Upper lobe of left lung (tissue), 6 donors: ENCODE results near the gene STX4. TPM values are rescaled to one million over a fixed set of nuclear protein-coding genes. Genes with fewer than 3 reads are reported as not detected.

ENCODE experiments used
- ATAC-seq, 2 donors: fragments of 200-7000 bp; cut with Tn5 transposase; one replicate each; pipeline ENCODE4 v1.9.1; 2022; ENCODE audit warnings: mild to moderate bottlenecking in 2 of 2, moderate library complexity in 2 of 2; ENCODE audit not compliant: low FRiP score in 2 of 2
- DNase-seq, 2 donors: peaks; one replicate each; pipeline ENCODE4 v3.0.0-alpha.2; 2019 to 2020
- H3K27ac ChIP-seq, 4 donors: fragments of 200-600 bp; sonication (generic); one replicate each; pipeline ENCODE4 v1.5.1; 2016 to 2019
- H3K27me3 ChIP-seq, 4 donors: fragments of 200-600 bp; sonication (generic); one replicate each; pipeline ENCODE4 v1.5.1; 2017 to 2019
- H3K36me3 ChIP-seq, 4 donors: fragments of 200-600 bp; sonication (generic); one replicate each; pipeline ENCODE4 v1.5.1; 2016 to 2019
- H3K4me1 ChIP-seq, 4 donors: fragments of 200-600 bp; sonication (generic); one replicate each; pipeline ENCODE4 v1.5.1; 2018 to 2019
- H3K4me3 ChIP-seq, 4 donors: fragments of 200-600 bp; sonication (generic); one replicate each; pipeline ENCODE4 v1.5.1; 2017 to 2019; ENCODE audit warnings: mild to moderate bottlenecking in 2 of 4, moderate library complexity in 1 of 4
- H3K9me3 ChIP-seq, 4 donors: fragments of 200-600 bp; sonication (generic); one replicate each; pipeline ENCODE4 v1.5.1; 2018 to 2019
- EP300 ChIP-seq, 4 donors: sonication (generic); formaldehyde crosslinking; IDR thresholded peaks; one replicate each; pipeline ENCODE4 v1.5.1; 2017; ENCODE audit warnings: antibody characterized with exemption in 4 of 4, control low read depth in 2 of 4
- POLR2A ChIP-seq, 4 donors: fragments of 450-650 bp; IDR thresholded peaks; one replicate each; pipeline ENCODE4 v1.5.1; 2016 to 2017; ENCODE audit warnings: antibody characterized with exemption in 4 of 4, mild to moderate bottlenecking in 2 of 4
- POLR2AphosphoS5 ChIP-seq, 2 donors: sonication (generic); formaldehyde crosslinking; IDR thresholded peaks; one replicate each; pipeline ENCODE4 v1.5.1; 2017; ENCODE audit warnings: antibody characterized with exemption in 2 of 2
- WGBS, 2 donors: methylation state at CpG; one replicate each; pipeline ENCODE4 v1.1.5; 2017 to 2018; 5-methylcytosine and 5-hydroxymethylcytosine counted together
- total RNA-seq, 6 donors: library from RNA; depleted of rRNA in 4 of 6; stranded (reverse); fragments of >200 nt in 4 of 6; gene quantifications; one replicate each; pipeline versions ENCODE4 v1.1.0 to v1.2.1, GENCODE V29; 2016 to 2021
- TF ChIP-seq, protein P1 (sequence below), 6 experiments: fragments of 450-650 bp in 4 of 6; fragments of 200-600 bp in 2 of 6; sonication (generic) in 2 of 6; IDR thresholded peaks; one replicate each; pipeline ENCODE4 v1.5.1; 2016 to 2019; ENCODE audit warnings: antibody characterized with exemption in 6 of 6
- donor health status: DM: no; HTN: no; CAD: no; lungs with moderate emphysema.
- donor health status: DM: no; HTN: yes; CAD: no; lungs with severe emphysema.

Gene STX4, protein sequence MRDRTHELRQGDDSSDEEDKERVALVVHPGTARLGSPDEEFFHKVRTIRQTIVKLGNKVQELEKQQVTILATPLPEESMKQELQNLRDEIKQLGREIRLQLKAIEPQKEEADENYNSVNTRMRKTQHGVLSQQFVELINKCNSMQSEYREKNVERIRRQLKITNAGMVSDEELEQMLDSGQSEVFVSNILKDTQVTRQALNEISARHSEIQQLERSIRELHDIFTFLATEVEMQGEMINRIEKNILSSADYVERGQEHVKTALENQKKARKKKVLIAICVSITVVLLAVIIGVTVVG
- 100 to 1,000 TPM in 3 of 6 donors, 10 to 100 TPM in 3; 44.8 to 168 (median 96.3) TPM for total RNA-seq

DNA sequence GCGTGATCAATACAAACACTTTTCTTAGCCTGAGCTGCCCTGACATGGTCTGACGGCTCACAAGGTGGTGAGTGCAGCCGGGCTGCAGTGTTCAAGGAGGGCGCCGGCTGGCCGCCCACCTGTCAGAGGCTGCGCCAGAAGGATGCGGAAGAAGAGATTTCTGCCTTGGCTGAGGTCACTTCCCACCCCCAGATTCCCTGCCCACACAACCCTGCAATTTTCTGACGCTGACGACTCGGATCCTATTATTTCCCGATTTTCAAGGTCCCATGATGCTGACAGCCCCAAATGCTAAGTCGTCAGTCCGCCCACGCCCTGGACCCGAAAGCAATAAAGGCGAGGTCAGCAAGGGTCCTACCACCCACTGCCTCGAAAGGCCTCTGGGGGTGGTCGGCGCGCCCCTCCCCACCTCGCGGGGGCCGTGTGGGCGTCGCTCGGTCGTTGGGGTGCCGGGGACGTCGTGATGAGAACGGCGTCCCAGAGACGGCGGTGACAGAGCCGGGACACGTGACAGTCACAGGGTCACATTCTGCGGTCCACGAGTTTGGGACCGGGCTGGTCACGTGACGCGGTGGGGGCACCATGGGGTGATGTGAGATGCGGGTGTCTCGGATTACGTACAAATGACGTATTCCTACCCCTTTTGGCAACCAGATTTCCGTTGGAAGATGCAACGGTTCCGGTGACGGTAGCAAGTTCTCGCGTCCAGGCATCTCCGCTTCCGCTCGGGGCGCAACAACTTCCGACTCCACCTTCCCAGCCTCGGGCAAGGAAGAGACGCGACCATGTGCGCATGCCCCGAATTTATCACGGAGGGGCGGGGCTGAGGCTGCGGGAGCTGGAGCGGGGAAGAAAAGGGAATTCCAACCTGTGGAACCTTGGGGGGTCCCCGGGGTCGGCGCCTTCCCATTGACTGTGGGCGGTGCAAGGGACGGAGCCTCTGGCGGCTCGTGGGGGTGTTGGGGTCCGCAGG is at the start of gene STX4:
Gene STX4, plus strand, starts transcription at position 823 of the 973 bp plus-strand sequence. CDS start 248 bp downstream, outside the sequence.
- 2 to 11% methylated on average over 7 to 42 of the region's 75 CpGs for WGBS, 2 donors
- H3K4me1 ChIP-seq, result peaks cover 9 to 33% (median 21%) of the 10 kb centered on the region in 4 donors
- peaks cover 0 to 35% (median 12%) of the 10 kb centered on the region in 4 donors for H3K36me3 ChIP-seq
- H3K27me3 ChIP-seq, result no peaks in the 10 kb centered on the region
- DNase-seq, result peak; percentile 95 to 99
- peak within 1 kb of the TSS; percentile 64 to 99 (median 93) for H3K4me3 ChIP-seq
- H3K9me3 ChIP-seq, result no peaks in the 10 kb centered on the region
- TF ChIP-seq POLR2AphosphoS5 (IDR thresholded peaks at IDR 0.05) (peak; percentile 87 to 96), EP300 (IDR thresholded peaks at IDR 0.05) (peak in 1 of 4 donors; percentile 90), POLR2A (IDR thresholded peaks at IDR 0.05) (peak in 2 of 4 donors; percentile 44 to 77)
- TF ChIP-seq, protein P1, sequence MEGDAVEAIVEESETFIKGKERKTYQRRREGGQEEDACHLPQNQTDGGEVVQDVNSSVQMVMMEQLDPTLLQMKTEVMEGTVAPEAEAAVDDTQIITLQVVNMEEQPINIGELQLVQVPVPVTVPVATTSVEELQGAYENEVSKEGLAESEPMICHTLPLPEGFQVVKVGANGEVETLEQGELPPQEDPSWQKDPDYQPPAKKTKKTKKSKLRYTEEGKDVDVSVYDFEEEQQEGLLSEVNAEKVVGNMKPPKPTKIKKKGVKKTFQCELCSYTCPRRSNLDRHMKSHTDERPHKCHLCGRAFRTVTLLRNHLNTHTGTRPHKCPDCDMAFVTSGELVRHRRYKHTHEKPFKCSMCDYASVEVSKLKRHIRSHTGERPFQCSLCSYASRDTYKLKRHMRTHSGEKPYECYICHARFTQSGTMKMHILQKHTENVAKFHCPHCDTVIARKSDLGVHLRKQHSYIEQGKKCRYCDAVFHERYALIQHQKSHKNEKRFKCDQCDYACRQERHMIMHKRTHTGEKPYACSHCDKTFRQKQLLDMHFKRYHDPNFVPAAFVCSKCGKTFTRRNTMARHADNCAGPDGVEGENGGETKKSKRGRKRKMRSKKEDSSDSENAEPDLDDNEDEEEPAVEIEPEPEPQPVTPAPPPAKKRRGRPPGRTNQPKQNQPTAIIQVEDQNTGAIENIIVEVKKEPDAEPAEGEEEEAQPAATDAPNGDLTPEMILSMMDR (IDR thresholded peaks at IDR 0.05), result peak in 4 of 6 experiments; percentile 13 to 36 (median 24)
- peak within 1 kb of the TSS; percentile 93 to 99 (median 96) for H3K27ac ChIP-seq
- ATAC-seq, result peak; percentile 95 to 97

DNA sequence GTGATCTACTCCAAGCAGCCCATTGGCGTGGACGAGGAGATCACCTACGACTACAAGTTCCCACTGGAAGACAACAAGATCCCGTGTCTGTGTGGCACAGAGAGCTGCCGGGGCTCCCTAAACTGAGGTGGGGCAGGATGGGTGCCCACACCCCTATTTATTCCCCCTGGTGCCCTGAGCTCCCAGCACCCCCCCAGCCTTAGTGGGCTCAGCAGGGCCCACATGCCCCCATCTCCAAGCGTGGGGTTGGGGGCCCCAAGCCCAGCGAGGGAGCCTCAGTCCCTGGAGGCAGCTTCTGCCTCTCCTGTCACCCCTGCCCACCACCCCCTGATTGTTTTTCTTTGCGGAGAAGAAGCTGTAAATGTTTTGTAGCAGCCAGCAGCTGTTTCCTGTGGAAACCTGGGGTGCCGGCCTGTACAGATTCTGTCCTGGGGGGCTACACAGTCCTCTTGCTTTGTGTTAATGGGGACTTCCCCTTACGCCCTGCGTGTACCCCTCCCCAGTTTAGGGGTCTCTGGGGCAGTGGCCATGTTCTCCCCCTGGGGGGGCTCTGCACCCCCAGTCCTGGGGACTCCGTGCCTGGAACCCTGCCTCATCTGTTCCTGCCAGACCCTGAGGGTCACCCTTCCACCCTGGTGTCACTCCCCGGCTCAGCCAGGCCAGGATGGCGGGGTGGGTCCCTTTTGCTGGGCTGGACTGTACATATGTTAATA is 49.3 kb upstream of the STX4 start:
- no peak for ATAC-seq
- Histone ChIP-seq H3K36me3 (peaks cover 12 to 60% (median 50%) of the 10 kb centered on the region in 4 donors), H3K9me3 (no peaks in the 10 kb centered on the region), H3K27me3 (no peaks in the 10 kb centered on the region), H3K27ac (no peak overlapping the region), H3K4me3 (no peak overlapping the region), H3K4me1 (peaks cover 8 to 11% (median 9%) of the 10 kb centered on the region in 4 donors)
- DNase-seq, result no peak
- WGBS, 2 donors, result 79 to 81% methylated on average over 6 to 13 of the region's 14 CpGs
- no peak for TF ChIP-seq EP300 (IDR thresholded peaks at IDR 0.05)
- TF ChIP-seq POLR2A (IDR thresholded peaks at IDR 0.05), result no peak

DNA sequence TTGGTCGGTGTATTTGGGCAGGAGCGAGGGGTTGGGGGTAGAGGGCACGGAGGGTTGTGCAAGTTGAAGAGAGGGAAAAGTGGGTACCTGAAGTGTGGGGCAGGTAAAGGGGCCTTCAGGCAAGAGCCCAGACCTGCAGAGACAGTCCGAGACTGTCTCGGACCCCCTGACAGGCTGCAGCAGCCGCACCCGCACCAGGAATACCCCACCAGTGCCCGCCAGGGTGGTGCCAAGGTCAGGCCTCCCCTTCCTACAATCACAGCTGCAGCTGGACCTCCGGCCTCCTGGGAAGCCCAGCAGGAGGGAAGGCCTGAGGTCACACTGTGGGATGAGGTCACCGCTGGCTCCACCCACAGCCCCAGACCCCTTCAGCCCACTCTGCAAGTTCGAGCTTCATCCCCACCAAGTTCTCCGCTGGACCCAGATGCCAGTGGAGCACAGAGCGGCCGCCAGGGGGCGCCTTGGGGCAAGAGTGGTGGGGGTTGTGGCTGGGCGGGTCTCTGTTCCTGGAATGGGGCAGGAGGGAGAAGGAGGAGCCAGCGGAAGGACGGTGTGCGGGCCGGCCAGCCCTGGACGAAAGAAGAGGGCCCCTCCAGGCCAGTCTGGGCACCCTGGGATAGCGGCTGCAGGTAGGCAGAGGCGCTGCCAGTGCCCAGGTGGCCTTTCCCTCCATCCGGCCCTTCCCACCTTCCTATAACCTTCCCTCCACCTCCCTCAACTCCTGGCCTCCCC is 48.5 kb upstream of the STX4 start, which contains the start of gene HSD3B7:
Gene HSD3B7, plus strand, starts transcription at position 539 of the 732 bp plus-strand sequence. CDS start 452 bp downstream, outside the sequence.
- ATAC-seq (peak; percentile 92 to 93), DNase-seq (peak; percentile 91 to 99)
- Histone ChIP-seq H3K36me3 (peaks cover 12 to 52% (median 43%) of the 10 kb centered on the region in 4 donors), H3K4me1 (peaks cover 8 to 11% (median 9%) of the 10 kb centered on the region in 4 donors), H3K27ac (peak within 1 kb of the TSS in 3 of 4 donors; percentile 20 to 74 (median 49)), H3K4me3 (peak within 1 kb of the TSS; percentile 5 to 51 (median 40)), H3K9me3 (no peaks in the 10 kb centered on the region), H3K27me3 (no peaks in the 10 kb centered on the region)
- TF ChIP-seq POLR2A (IDR thresholded peaks at IDR 0.05), result peak in 1 of 4 donors; percentile 18
- no peak for TF ChIP-seq EP300 (IDR thresholded peaks at IDR 0.05)
- TF ChIP-seq, protein P1 (IDR thresholded peaks at IDR 0.05), result peak; percentile 89 to 97 (median 96)
- TF ChIP-seq POLR2AphosphoS5 (IDR thresholded peaks at IDR 0.05), result peak in 1 of 2 donors; percentile 18
- WGBS, 2 donors, result 38 to 60% methylated on average over 14 to 16 of the region's 24 CpGs

DNA sequence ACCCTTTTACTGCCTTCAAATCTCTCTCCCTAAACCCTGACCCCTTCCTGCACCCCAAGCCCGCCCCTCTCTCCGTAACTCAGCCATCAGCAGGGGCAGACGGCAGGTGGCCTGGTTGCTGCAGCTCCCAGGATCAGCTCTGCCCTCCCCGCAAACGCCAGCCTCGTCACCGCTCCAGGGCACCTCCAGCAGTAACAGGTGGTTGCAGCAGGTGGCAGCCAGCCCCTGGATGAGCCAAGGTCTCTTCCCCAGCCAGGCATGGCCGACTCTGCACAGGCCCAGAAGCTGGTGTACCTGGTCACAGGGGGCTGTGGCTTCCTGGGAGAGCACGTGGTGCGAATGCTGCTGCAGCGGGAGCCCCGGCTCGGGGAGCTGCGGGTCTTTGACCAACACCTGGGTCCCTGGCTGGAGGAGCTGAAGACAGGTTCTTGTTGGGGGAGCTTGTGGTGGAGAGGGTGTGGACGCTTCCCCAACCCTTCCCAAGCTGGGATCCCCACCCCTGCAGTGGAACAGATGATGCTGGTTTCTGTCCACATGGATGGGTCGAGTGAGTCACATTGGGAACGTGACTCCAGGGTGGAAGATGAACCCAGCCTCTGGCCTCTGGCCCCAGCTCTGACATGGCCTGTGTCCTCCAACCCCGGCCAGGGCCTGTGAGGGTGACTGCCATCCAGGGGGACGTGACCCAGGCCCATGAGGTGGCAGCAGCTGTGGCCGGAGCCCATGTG is 47.8 kb upstream of the STX4 start:
- peak; percentile 76 to 81 for DNase-seq
- ATAC-seq, result peak; percentile 72 to 75
- H3K9me3 ChIP-seq, result no peaks in the 10 kb centered on the region
- peak overlapping the region in 3 of 4 donors; percentile 20 to 74 (median 49) for H3K27ac ChIP-seq
- peaks cover 6 to 45% (median 35%) of the 10 kb centered on the region in 4 donors for H3K36me3 ChIP-seq
- H3K4me3 ChIP-seq, result peak overlapping the region; percentile 5 to 51 (median 40)
- no peaks in the 10 kb centered on the region for H3K27me3 ChIP-seq
- TF ChIP-seq, protein P1 (IDR thresholded peaks at IDR 0.05), result no peak
- no peak for TF ChIP-seq EP300 (IDR thresholded peaks at IDR 0.05)
- 59 to 70% methylated on average over 6 to 11 of the region's 20 CpGs for WGBS, 2 donors
- H3K4me1 ChIP-seq, result peaks cover 8 to 11% (median 9%) of the 10 kb centered on the region in 4 donors
